HepG2 (cell line): ENCODE results near the gene SDF2.

ENCODE experiments used
- CTCF ChIP-seq: sonication (generic); formaldehyde crosslinking; IDR thresholded peaks from 2 replicates; pipeline ENCODE4 v1.5.0; 2020; ENCODE audit warnings: mild to moderate bottlenecking, missing genetic modification reagents, moderate library complexity
- MTA1 ChIP-seq: sonication (generic); formaldehyde crosslinking; IDR thresholded peaks from 2 replicates; pipeline ENCODE4 v1.4.0; 2020; ENCODE audit warnings: missing genetic modification reagents, mild to moderate bottlenecking, borderline replicate concordance
- NBN ChIP-seq: fragments of 450-650 bp; conservative IDR thresholded peaks from 2 replicates; pipeline ENCODE4 v1.6.1; 2017
- NRL ChIP-seq: sonication (generic); formaldehyde crosslinking; IDR thresholded peaks from 2 replicates; pipeline ENCODE4 v1.5.0; 2020; ENCODE audit warnings: missing genetic modification reagents, mild to moderate bottlenecking, moderate library complexity, borderline replicate concordance
- RELA ChIP-seq: sonication (generic); formaldehyde crosslinking; IDR thresholded peaks from 2 replicates; pipeline ENCODE4 v1.4.0; 2020; ENCODE audit warnings: missing genetic modification reagents
- ZXDC ChIP-seq: sonication (generic); formaldehyde crosslinking; IDR thresholded peaks from 2 replicates; pipeline ENCODE4 v1.5.0; 2020; ENCODE audit warnings: mild to moderate bottlenecking, missing genetic modification reagents
- TF ChIP-seq, protein P1 (sequence below): IDR thresholded peaks from 2 replicates; pipeline ENCODE4 v1.6.1; 2012; ENCODE audit warnings: low read depth, low read length, improper control_type of control experiment

- TF ChIP-seq CTCF (CRISPR knock-in tag), result no peak
- TF ChIP-seq, protein P1, sequence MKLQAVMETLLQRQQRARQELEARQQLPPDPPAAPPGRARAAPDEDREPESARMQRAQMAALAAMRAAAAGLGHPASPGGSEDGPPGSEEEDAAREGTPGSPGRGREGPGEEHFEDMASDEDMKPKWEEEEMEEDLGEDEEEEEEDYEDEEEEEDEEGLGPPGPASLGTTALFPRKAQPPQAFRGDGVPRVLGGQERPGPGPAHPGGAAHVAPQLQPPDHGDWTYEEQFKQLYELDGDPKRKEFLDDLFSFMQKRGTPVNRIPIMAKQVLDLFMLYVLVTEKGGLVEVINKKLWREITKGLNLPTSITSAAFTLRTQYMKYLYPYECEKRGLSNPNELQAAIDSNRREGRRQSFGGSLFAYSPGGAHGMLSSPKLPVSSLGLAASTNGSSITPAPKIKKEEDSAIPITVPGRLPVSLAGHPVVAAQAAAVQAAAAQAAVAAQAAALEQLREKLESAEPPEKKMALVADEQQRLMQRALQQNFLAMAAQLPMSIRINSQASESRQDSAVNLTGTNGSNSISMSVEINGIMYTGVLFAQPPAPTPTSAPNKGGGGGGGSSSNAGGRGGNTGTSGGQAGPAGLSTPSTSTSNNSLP, result no peak
- no peak for TF ChIP-seq NBN
- no peak for TF ChIP-seq RELA (CRISPR knock-in tag)
- no peak for TF ChIP-seq NRL
- no peak for TF ChIP-seq ZXDC (CRISPR knock-in tag)
- TF ChIP-seq MTA1, result no peak
Observed at GRCh38 chr17:28663723-28664122, 2.0 kb upstream of the SDF2 start.
